B cell (primary cell): ENCODE measurements around the gene CXCL10. TPM values are rescaled to one million over a fixed set of nuclear protein-coding genes. Genes with fewer than 3 reads are reported as not detected.

ENCODE experiments used
- ATAC-seq: fragments of 200-7000 bp; cut with Tn5 transposase; one replicate; pipeline ENCODE4 v1.10.0; 2021; ENCODE audit warnings: low read depth, mild to moderate bottlenecking, moderate number of reproducible peaks, moderate library complexity
- CTCF ChIA-PET: fragments of 350-600 bp; sonication (Branson Sonifier 250); formaldehyde crosslinking; loops from one replicate; lab custom pipeline; 2021; ENCODE audit warnings: antibody characterized with exemption, inconsistent platforms; lab: Charles Lee
- POLR2A ChIA-PET: fragments of 350-600 bp; sonication (Branson Sonifier 250); formaldehyde crosslinking; loops from one replicate; lab custom pipeline; 2021; ENCODE audit warnings: antibody characterized with exemption; lab: Charles Lee
- DNase-seq: peaks from one replicate; pipeline ENCODE4 v3.0.0; 2013
- H2AFZ ChIP-seq: 2 replicates; pipeline ENCODE4 v1.6.1; 2012; ENCODE audit warnings: mild to moderate bottlenecking, low read depth, low read length; ENCODE audit not compliant: insufficient read depth, poor library complexity, severe bottlenecking
- H3K27ac ChIP-seq, 2 donors: 1 replicate in 1 of 2; 2 replicates in 1 of 2; pipeline ENCODE4 v1.5.1; 2012 to 2013; ENCODE audit warnings: low read length in 2 of 2, mild to moderate bottlenecking in 2 of 2, moderate library complexity in 1 of 2
- H3K27me3 ChIP-seq, 4 experiments: fragments of 200-600 bp in 1 of 4; sonication (generic) in 1 of 4; replicated peaks in 1 of 4; 1 replicate in 2 of 4; 2 replicates in 2 of 4; pipeline versions ENCODE4 v1.6.1 to v1.7.0; 2013 to 2016; ENCODE audit warnings: low read length in 3 of 4, mild to moderate bottlenecking in 2 of 4, mixed read lengths in 1 of 4, moderate library complexity in 1 of 4; ENCODE audit not compliant: insufficient read depth in 4 of 4, control insufficient read depth in 3 of 4; ENCODE audit errors: control extremely low read depth in 1 of 4
- H3K36me3 ChIP-seq, 2 experiments: replicated peaks in 1 of 2; 1 replicate in 1 of 2; 2 replicates in 1 of 2; pipeline versions ENCODE4 v1.6.1 to v1.7.1; 2013; ENCODE audit warnings: low read length in 1 of 2; ENCODE audit not compliant: insufficient read depth in 2 of 2, control insufficient read depth in 1 of 2; ENCODE audit errors: control extremely low read depth in 1 of 2, extremely low read depth in 1 of 2
- H3K4me1 ChIP-seq, 2 donors: fragments of 200-600 bp in 1 of 2; sonication (generic) in 1 of 2; 1 replicate in 1 of 2; 2 replicates in 1 of 2; pipeline versions ENCODE4 v1.5.1 to v1.6.1; 2013 to 2017; ENCODE audit warnings: low read length in 2 of 2; ENCODE audit not compliant: control insufficient read depth in 2 of 2, insufficient read depth in 2 of 2
- H3K4me2 ChIP-seq: replicated peaks from 2 replicates; pipeline ENCODE3; 2012; ENCODE audit warnings: mild to moderate bottlenecking, low read depth, low read length; ENCODE audit not compliant: poor library complexity, severe bottlenecking
- H3K4me3 ChIP-seq, 5 experiments: fragments of 200-600 bp in 1 of 5; sonication (generic) in 1 of 5; 1 replicate in 3 of 5; 2 replicates in 2 of 5; pipeline versions ENCODE4 v1.5.1 to v1.7.0; 2011 to 2016; ENCODE audit warnings: low read length in 4 of 5, mild to moderate bottlenecking in 4 of 5, low read depth in 2 of 5, control low read depth in 1 of 5, moderate library complexity in 1 of 5; ENCODE audit not compliant: insufficient read depth in 1 of 5; ENCODE audit errors: control extremely low read depth in 1 of 5, extremely low read depth in 1 of 5
- H3K79me2 ChIP-seq: fragments of 200-600 bp; sonication (generic); one replicate; pipeline ENCODE4 v1.6.0; 2016; ENCODE audit warnings: low read length; ENCODE audit not compliant: control insufficient read depth, insufficient read depth
- H3K9ac ChIP-seq: fragments of 200-600 bp; sonication (generic); 2 replicates; pipeline ENCODE4 v1.6.1; 2017; ENCODE audit warnings: mild to moderate bottlenecking, low read length, moderate library complexity
- H3K9me3 ChIP-seq, 3 donors: one replicate each; pipeline versions ENCODE4 v1.6.1 to v1.7.1; 2013; ENCODE audit warnings: low read length in 2 of 3; ENCODE audit not compliant: control insufficient read depth in 2 of 3, insufficient read depth in 1 of 3; ENCODE audit errors: control extremely low read depth in 1 of 3
- H4K20me1 ChIP-seq: 2 replicates; pipeline ENCODE4 v1.6.0; 2012; ENCODE audit warnings: mild to moderate bottlenecking, low read length; ENCODE audit not compliant: insufficient read depth, control insufficient read depth, poor library complexity, severe bottlenecking
- H3K27ac Mint-ChIP-seq: one replicate; pipeline ENCODE4 v1.8.0; 2021; ENCODE audit warnings: mixed read lengths
- H3K27me3 Mint-ChIP-seq: one replicate; pipeline ENCODE4 v1.8.0; 2021; ENCODE audit warnings: mixed read lengths
- H3K4me1 Mint-ChIP-seq: one replicate; pipeline ENCODE4 v1.8.0; 2021; ENCODE audit warnings: mixed read lengths
- H3K4me3 Mint-ChIP-seq: one replicate; pipeline ENCODE4 v1.8.0; 2021; ENCODE audit warnings: mixed read lengths
- H3K9me3 Mint-ChIP-seq: one replicate; pipeline ENCODE4 v1.8.0; 2022; ENCODE audit warnings: mixed read lengths; ENCODE audit not compliant: insufficient read depth
- EZH2 ChIP-seq: IDR thresholded peaks from 2 replicates; pipeline ENCODE4 v1.6.1; 2012; ENCODE audit warnings: borderline replicate concordance, low read depth, mild to moderate bottlenecking, moderate library complexity, low read length; ENCODE audit not compliant: insufficient read depth, poor library complexity, severe bottlenecking
- WGBS: methylation state at CpG from one replicate; pipeline ENCODE4 v1.1.5; 2013; ENCODE audit warnings: missing lambda C conversion rate; ENCODE audit not compliant: insufficient coverage; 5-methylcytosine and 5-hydroxymethylcytosine counted together
- intact Hi-C: fragments of 100-400 bp; cut with micrococcal nuclease; formaldehyde crosslinking; loops from one replicate; pipeline ENCODE4 v1.10.0; 2022
- polyA plus RNA-seq: library from polyadenylated mRNA; depleted of rRNA; stranded (reverse); fragments of >200 nt; gene quantifications from 2 replicates; pipeline ENCODE4 v1.2.3, GENCODE V29; 2012
- total RNA-seq, 2 donors: library from RNA; stranded (reverse); fragments of 120-200 nt in 1 of 2; gene quantifications; 1 replicate in 1 of 2; 2 replicates in 1 of 2; pipeline versions ENCODE4 v1.2.3 to v1.2.4, GENCODE V29; 2013 to 2022
- TF ChIP-seq, protein P1 (sequence below): fragments of 200-600 bp; IDR thresholded peaks from one replicate; pipeline ENCODE4 v1.8.0; 2022; ENCODE audit warnings: antibody characterized with exemption, mild to moderate bottlenecking

The CXCL10 gene
- total and polyA plus RNA-seq, 2 donors (not counting 1 experiment from before 2014, with no cell fraction given) = 0.07 TPM; not detected in 1

DNA sequence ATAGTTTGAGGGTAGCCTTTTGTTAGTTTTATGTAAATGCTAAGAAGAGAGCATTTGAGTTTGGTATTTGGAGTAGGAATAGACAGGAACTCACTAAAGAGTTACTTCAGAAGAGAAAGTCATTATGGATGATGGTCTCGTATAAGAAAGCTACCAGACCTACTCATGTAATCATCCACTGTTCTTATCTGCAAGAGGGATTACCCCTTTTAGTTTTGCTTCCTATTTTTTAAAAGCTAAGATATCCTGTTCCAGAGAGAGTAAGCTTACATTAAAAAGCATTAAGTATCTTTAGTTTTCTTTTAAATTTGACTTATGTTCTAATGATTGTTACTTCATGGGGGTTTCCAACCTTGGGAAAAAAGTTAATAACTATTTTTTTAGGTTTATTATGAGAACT is 38.7 kb upstream of the CXCL10 start:
- no CpG with 5 or more reads among the region's 1 CpG for WGBS
- intact Hi-C loops = no loop called here
- ChIA-PET CTCF (interaction anchor here (0.6 to 4.9 kb wide), 11 partner anchors 8 to 1876 kb away, joined by 3 to 95 read pairs (median 4); partner anchors contain the start of genes NAAA and SDAD1), POLR2A (interaction anchor here (0.5 to 1.1 kb wide), 2 partner anchors 122 to 1103 kb away, joined by 3 to 4 read pairs; no protein-coding TSS in a partner anchor)
- no peaks in the 10 kb centered on the region for H3K36me3 ChIP-seq
- peak overlapping the region; percentile 37 for H3K27ac Mint-ChIP-seq
- no peaks in the 10 kb centered on the region for H3K9me3 Mint-ChIP-seq
- H3K27ac ChIP-seq = peak overlapping the region; percentile 31 to 32
- DNase-seq (peak; percentile 71), ATAC-seq (peak; percentile 96)
- H3K9ac ChIP-seq = no peak overlapping the region
- H3K27me3 ChIP-seq = no peaks in the 10 kb centered on the region
- H3K79me2 ChIP-seq = no peaks in the 10 kb centered on the region
- H3K4me2 ChIP-seq = peak overlapping the region; percentile 43
- peaks cover 22 to 31% of the 10 kb centered on the region in 2 donors for H3K4me1 ChIP-seq
- H2AFZ ChIP-seq = no peak overlapping the region
- no peaks in the 10 kb centered on the region for H4K20me1 ChIP-seq
- TF ChIP-seq, protein P1, sequence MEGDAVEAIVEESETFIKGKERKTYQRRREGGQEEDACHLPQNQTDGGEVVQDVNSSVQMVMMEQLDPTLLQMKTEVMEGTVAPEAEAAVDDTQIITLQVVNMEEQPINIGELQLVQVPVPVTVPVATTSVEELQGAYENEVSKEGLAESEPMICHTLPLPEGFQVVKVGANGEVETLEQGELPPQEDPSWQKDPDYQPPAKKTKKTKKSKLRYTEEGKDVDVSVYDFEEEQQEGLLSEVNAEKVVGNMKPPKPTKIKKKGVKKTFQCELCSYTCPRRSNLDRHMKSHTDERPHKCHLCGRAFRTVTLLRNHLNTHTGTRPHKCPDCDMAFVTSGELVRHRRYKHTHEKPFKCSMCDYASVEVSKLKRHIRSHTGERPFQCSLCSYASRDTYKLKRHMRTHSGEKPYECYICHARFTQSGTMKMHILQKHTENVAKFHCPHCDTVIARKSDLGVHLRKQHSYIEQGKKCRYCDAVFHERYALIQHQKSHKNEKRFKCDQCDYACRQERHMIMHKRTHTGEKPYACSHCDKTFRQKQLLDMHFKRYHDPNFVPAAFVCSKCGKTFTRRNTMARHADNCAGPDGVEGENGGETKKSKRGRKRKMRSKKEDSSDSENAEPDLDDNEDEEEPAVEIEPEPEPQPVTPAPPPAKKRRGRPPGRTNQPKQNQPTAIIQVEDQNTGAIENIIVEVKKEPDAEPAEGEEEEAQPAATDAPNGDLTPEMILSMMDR = no peak
- no peak for TF ChIP-seq EZH2
- H3K27me3 Mint-ChIP-seq = no peaks in the 10 kb centered on the region
- H3K4me1 Mint-ChIP-seq = peaks cover 29% of the 10 kb centered on the region
- peak overlapping the region; percentile 35 for H3K4me3 Mint-ChIP-seq
- peak overlapping the region in 1 of 5 experiments; percentile 31 for H3K4me3 ChIP-seq
- H3K9me3 ChIP-seq = peaks cover 0 to 3% (median 0%) of the 10 kb centered on the region in 3 donors

DNA sequence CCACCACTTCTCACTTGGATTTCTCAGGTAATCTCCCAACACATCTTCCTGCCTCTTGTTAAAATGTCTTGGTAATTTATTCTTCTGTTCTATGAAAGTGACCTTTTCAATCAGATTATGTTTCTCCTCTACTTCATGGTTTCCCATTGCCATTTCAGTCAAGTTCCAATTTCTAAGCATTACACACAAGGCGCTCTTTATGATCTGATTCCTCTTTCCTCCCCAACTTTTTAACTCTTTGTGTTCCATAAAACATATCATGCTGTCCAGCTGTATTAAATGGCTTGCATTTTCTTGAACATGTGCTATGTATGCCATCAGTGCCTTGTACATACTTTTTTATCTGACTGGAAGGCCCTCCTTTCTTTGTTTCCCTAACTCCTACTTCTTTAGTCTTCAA is 38.1 kb upstream of the CXCL10 start:
- no peaks in the 10 kb centered on the region for H3K27me3 ChIP-seq
- no peaks in the 10 kb centered on the region for H4K20me1 ChIP-seq
- DNase-seq = no peak
- TF ChIP-seq, protein P1 = no peak
- no peak for TF ChIP-seq EZH2
- Mint-ChIP-seq H3K4me3 (no peak overlapping the region), H3K27ac (peak overlapping the region; percentile 46), H3K27me3 (no peaks in the 10 kb centered on the region), H3K9me3 (no peaks in the 10 kb centered on the region), H3K4me1 (peaks cover 29% of the 10 kb centered on the region)
- no peak overlapping the region for H2AFZ ChIP-seq
- H3K4me1 ChIP-seq = peaks cover 22 to 31% of the 10 kb centered on the region in 2 donors
- H3K9me3 ChIP-seq = peaks cover 0 to 3% (median 0%) of the 10 kb centered on the region in 3 donors
- intact Hi-C loops = no loop called here
- 100% methylated on average over 1 of the region's 1 CpG for WGBS
- ChIA-PET POLR2A (interaction anchor here (0.5 kb wide), 1 partner anchor 1104 kb away, joined by 3 read pairs; no protein-coding TSS in a partner anchor), CTCF (interaction anchor here (1.0 to 4.9 kb wide), 6 partner anchors 8 to 166 kb away, joined by 3 to 95 read pairs (median 8); partner anchors contain the start of gene SDAD1)
- ATAC-seq = no peak
- H3K36me3 ChIP-seq = no peaks in the 10 kb centered on the region
- H3K27ac ChIP-seq = peak overlapping the region; percentile 31 to 32
- H3K79me2 ChIP-seq = no peaks in the 10 kb centered on the region
- peak overlapping the region in 1 of 5 experiments; percentile 31 for H3K4me3 ChIP-seq
- no peak overlapping the region for H3K9ac ChIP-seq
- H3K4me2 ChIP-seq = peak overlapping the region; percentile 43
